ENCODE results near the gene WASL. TPM values are rescaled to one million over a fixed set of nuclear protein-coding genes. Genes with fewer than 3 reads are reported as not detected.

The WASL gene
- total RNA-seq, 1 experiment from 2014 or later = 39.3 TPM

DNA sequence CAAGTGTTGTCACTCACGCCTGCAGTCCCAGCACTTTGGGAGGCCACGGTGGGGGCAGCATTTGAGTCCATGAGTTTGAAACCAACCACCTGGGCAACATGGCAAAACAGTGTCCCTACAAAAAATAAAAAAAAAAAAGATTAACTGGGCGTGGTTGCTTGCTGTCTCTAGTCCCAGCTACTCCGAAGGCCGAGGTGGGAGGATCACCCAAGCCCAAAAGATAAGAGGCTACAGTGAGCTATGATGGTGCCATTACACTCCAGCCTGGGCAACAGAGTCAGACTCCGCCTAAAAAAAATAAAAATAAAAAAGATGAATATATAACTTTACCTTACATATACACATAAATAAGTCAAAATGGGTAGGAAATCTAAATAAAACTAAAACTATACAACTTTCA is 95.6 kb downstream of the WASL start:
- Histone ChIP-seq H3K4me2 (ENCODE audit: insufficient read depth, insufficient read length, low read length) (no peak overlapping the region), H2AK5ac (ENCODE audit: insufficient read length, low read length) (no peak overlapping the region), H3K79me2 (ENCODE audit: insufficient read depth, low read length) (no peaks in the 10 kb centered on the region), H3K9me3 (ENCODE audit: control insufficient read depth, low read depth, low read length) (no peaks in the 10 kb centered on the region), H3K27me3 (ENCODE audit: insufficient read depth, low read length) (no peaks in the 10 kb centered on the region), H3K9ac (ENCODE audit: extremely low read depth, insufficient read length, low read length) (no peak overlapping the region), H2BK20ac (ENCODE audit: low read depth, low read length, poor library complexity, severe bottlenecking) (no peak overlapping the region), H2BK12ac (ENCODE audit: insufficient read length, low read depth, low read length) (no peak overlapping the region), H3K14ac (ENCODE audit: insufficient read depth, low read length) (no peak overlapping the region), H2BK5ac (ENCODE audit: insufficient read length, low read length) (no peak overlapping the region), H2BK15ac (ENCODE audit: low read depth, low read length) (no peak overlapping the region), H4K5ac (ENCODE audit: insufficient read length, low read depth, low read length) (no peak overlapping the region), H2AFZ (ENCODE audit: low read length) (no peak overlapping the region), H3K23ac (ENCODE audit: insufficient read length, low read depth, low read length) (no peak overlapping the region), H3K18ac (ENCODE audit: insufficient read length, low read depth, low read length) (no peak overlapping the region), H3K56ac (ENCODE audit: insufficient read length, low read depth, low read length) (no peak overlapping the region), H4K91ac (ENCODE audit: insufficient read length, low read depth, low read length) (no peak overlapping the region), H3K23me2 (ENCODE audit: insufficient read length, low read depth, low read length, poor library complexity, severe bottlenecking) (no peaks in the 10 kb centered on the region), H4K20me1 (ENCODE audit: control insufficient read depth, insufficient read depth, insufficient read length) (no peaks in the 10 kb centered on the region), H3T11ph (ENCODE audit: low read length) (no peak overlapping the region), H3K4me1 (ENCODE audit: insufficient read depth, low read length) (no peaks in the 10 kb centered on the region), H3K4ac (ENCODE audit: low read depth, low read length) (no peak overlapping the region), H4K8ac (replicated peaks; ENCODE audit: insufficient read length, low read depth, low read length) (no peak overlapping the region), H3K27ac (ENCODE audit: insufficient read length, low read depth, low read length) (no peak overlapping the region), H3K79me1 (ENCODE audit: insufficient read depth, low read depth, low read length, poor library complexity, severe bottlenecking) (no peaks in the 10 kb centered on the region), H2BK120ac (ENCODE audit: low read depth, low read length, poor library complexity, severe bottlenecking) (no peak overlapping the region)
- DNase-seq = no peak
- Mint-ChIP-seq H3K9me3 (no peaks in the 10 kb centered on the region), H3K27ac (no peak overlapping the region), H3K4me1 (peaks cover 0 to 9% of the 10 kb centered on the region in 2 experiments; a peak in 3 of 4 replicates), H3K27me3 (ENCODE audit: low read depth) (no peaks in the 10 kb centered on the region), H3K36me3 (ENCODE audit: insufficient read depth in 1 of 3, low read depth in 3 of 3) (no peaks in the 10 kb centered on the region), H3K4me3 (no peak overlapping the region)
- no CpG with 5 or more reads among the region's 6 CpGs for WGBS (ENCODE audit: extremely low coverage, insufficient read length, low lambda C conversion rate)
- TF ChIP-seq, protein P1, sequence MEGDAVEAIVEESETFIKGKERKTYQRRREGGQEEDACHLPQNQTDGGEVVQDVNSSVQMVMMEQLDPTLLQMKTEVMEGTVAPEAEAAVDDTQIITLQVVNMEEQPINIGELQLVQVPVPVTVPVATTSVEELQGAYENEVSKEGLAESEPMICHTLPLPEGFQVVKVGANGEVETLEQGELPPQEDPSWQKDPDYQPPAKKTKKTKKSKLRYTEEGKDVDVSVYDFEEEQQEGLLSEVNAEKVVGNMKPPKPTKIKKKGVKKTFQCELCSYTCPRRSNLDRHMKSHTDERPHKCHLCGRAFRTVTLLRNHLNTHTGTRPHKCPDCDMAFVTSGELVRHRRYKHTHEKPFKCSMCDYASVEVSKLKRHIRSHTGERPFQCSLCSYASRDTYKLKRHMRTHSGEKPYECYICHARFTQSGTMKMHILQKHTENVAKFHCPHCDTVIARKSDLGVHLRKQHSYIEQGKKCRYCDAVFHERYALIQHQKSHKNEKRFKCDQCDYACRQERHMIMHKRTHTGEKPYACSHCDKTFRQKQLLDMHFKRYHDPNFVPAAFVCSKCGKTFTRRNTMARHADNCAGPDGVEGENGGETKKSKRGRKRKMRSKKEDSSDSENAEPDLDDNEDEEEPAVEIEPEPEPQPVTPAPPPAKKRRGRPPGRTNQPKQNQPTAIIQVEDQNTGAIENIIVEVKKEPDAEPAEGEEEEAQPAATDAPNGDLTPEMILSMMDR (conservative IDR thresholded peaks at IDR 0.05) = no peak
